ENCODE results near the gene ZNF700.
A peak's percentile ranks its signal among the peaks of the same experiment; 100 is the strongest.

ZNF700 gene

GRCh38 chr19:11963566-11964355, 38.9 kb downstream of the ZNF700 start:
- peaks cover 0 to 3% (median 0%) of the 10 kb centered on the region in 5 donors for H3K9me3 ChIP-seq (ENCODE audit: control insufficient read depth in 5 of 5, low read length in 5 of 5)
- H3K27me3 ChIP-seq (ENCODE audit: control insufficient read depth in 5 of 5, insufficient read depth in 4 of 5, low read length in 5 of 5), result no peaks in the 10 kb centered on the region
- H3K27ac ChIP-seq (ENCODE audit: low read depth, low read length), result peak overlapping the region; percentile 77
- H3K4me1 ChIP-seq (ENCODE audit: control insufficient read depth in 5 of 5, insufficient read depth in 5 of 5, low read length in 5 of 5), result peaks cover 6 to 24% (median 20%) of the 10 kb centered on the region in 5 donors
- H3K4me3 ChIP-seq (ENCODE audit: low read depth in 1 of 5, low read length in 5 of 5), result peak overlapping the region; percentile 94 to 99 (median 97)
- peak overlapping the region in 2 of 5 donors; percentile 35 to 78 for H3K9ac ChIP-seq (ENCODE audit: low read length in 5 of 5)
- H3K36me3 ChIP-seq (ENCODE audit: control insufficient read depth in 5 of 5, insufficient read depth in 5 of 5, low read length in 5 of 5), result no peaks in the 10 kb centered on the region

GRCh38 chr19:11964496-11964857, 39.6 kb downstream of the ZNF700 start:
- Histone ChIP-seq H3K27ac (ENCODE audit: low read depth, low read length) (peak overlapping the region; percentile 77), H3K36me3 (ENCODE audit: control insufficient read depth in 5 of 5, insufficient read depth in 5 of 5, low read length in 5 of 5) (no peaks in the 10 kb centered on the region), H3K9me3 (ENCODE audit: control insufficient read depth in 5 of 5, low read length in 5 of 5) (peaks cover 0 to 2% (median 0%) of the 10 kb centered on the region in 5 donors), H3K27me3 (ENCODE audit: control insufficient read depth in 5 of 5, insufficient read depth in 4 of 5, low read length in 5 of 5) (no peaks in the 10 kb centered on the region), H3K9ac (ENCODE audit: low read length in 5 of 5) (peak overlapping the region; percentile 35 to 78 (median 78)), H3K4me1 (ENCODE audit: control insufficient read depth in 5 of 5, insufficient read depth in 5 of 5, low read length in 5 of 5) (peaks cover 6 to 24% (median 20%) of the 10 kb centered on the region in 5 donors), H3K4me3 (ENCODE audit: low read depth in 1 of 5, low read length in 5 of 5) (peak overlapping the region; percentile 94 to 99 (median 97))

GRCh38 chr19:11964858-11965645, 40.1 kb downstream of the ZNF700 start, which contains the start of gene ZNF763:
TSS of gene ZNF763 (plus strand) at chr19:11965040. CDS start at chr19:11965209, 169 bp downstream.
- H3K4me3 ChIP-seq (ENCODE audit: low read depth in 1 of 5, low read length in 5 of 5), result peak within 1 kb of the TSS; percentile 94 to 99 (median 97)
- H3K27me3 ChIP-seq (ENCODE audit: control insufficient read depth in 5 of 5, insufficient read depth in 4 of 5, low read length in 5 of 5), result no peaks in the 10 kb centered on the region
- H3K4me1 ChIP-seq (ENCODE audit: control insufficient read depth in 5 of 5, insufficient read depth in 5 of 5, low read length in 5 of 5), result peaks cover 6 to 24% (median 20%) of the 10 kb centered on the region in 5 donors
- peak within 1 kb of the TSS; percentile 63 to 78 (median 78) for H3K9ac ChIP-seq (ENCODE audit: low read length in 5 of 5)
- peaks cover 0 to 2% (median 0%) of the 10 kb centered on the region in 5 donors for H3K36me3 ChIP-seq (ENCODE audit: control insufficient read depth in 5 of 5, insufficient read depth in 5 of 5, low read length in 5 of 5)
- H3K27ac ChIP-seq (ENCODE audit: low read depth, low read length), result peak within 1 kb of the TSS; percentile 77
- H3K9me3 ChIP-seq (ENCODE audit: control insufficient read depth in 5 of 5, low read length in 5 of 5), result no peaks in the 10 kb centered on the region

GRCh38 chr19:11970174-11970573, 45.3 kb downstream of the ZNF700 start:
- Histone ChIP-seq H3K9ac (ENCODE audit: low read length in 5 of 5) (no peak overlapping the region), H3K27me3 (ENCODE audit: control insufficient read depth in 5 of 5, insufficient read depth in 4 of 5, low read length in 5 of 5) (no peaks in the 10 kb centered on the region), H3K27ac (ENCODE audit: low read depth, low read length) (no peak overlapping the region), H3K4me3 (ENCODE audit: low read depth in 1 of 5, low read length in 5 of 5) (no peak overlapping the region), H3K9me3 (ENCODE audit: control insufficient read depth in 5 of 5, low read length in 5 of 5) (no peaks in the 10 kb centered on the region), H3K36me3 (ENCODE audit: control insufficient read depth in 5 of 5, insufficient read depth in 5 of 5, low read length in 5 of 5) (peaks cover 0 to 3% (median 0%) of the 10 kb centered on the region in 5 donors), H3K4me1 (ENCODE audit: control insufficient read depth in 5 of 5, insufficient read depth in 5 of 5, low read length in 5 of 5) (peaks cover 0 to 12% (median 6%) of the 10 kb centered on the region in 5 donors)

- no peak overlapping the region for H3K9ac ChIP-seq (ENCODE audit: low read length in 5 of 5)
- H3K36me3 ChIP-seq (ENCODE audit: control insufficient read depth in 5 of 5, insufficient read depth in 5 of 5, low read length in 5 of 5), result peaks cover 0 to 3% (median 0%) of the 10 kb centered on the region in 5 donors
- H3K4me3 ChIP-seq (ENCODE audit: low read depth in 1 of 5, low read length in 5 of 5), result no peak overlapping the region
- no peak overlapping the region for H3K27ac ChIP-seq (ENCODE audit: low read depth, low read length)
- H3K9me3 ChIP-seq (ENCODE audit: control insufficient read depth in 5 of 5, low read length in 5 of 5), result peaks cover 0 to 7% (median 5%) of the 10 kb centered on the region in 5 donors
- peaks cover 0 to 4% (median 0%) of the 10 kb centered on the region in 5 donors for H3K4me1 ChIP-seq (ENCODE audit: control insufficient read depth in 5 of 5, insufficient read depth in 5 of 5, low read length in 5 of 5)
- no peaks in the 10 kb centered on the region for H3K27me3 ChIP-seq (ENCODE audit: control insufficient read depth in 5 of 5, insufficient read depth in 4 of 5, low read length in 5 of 5)
Observed at GRCh38 chr19:11971041-11971440, 46.1 kb downstream of the ZNF700 start.

- H3K9ac ChIP-seq (ENCODE audit: low read length in 5 of 5), result no peak overlapping the region
- no peaks in the 10 kb centered on the region for H3K27me3 ChIP-seq (ENCODE audit: control insufficient read depth in 5 of 5, insufficient read depth in 4 of 5, low read length in 5 of 5)
- H3K36me3 ChIP-seq (ENCODE audit: control insufficient read depth in 5 of 5, insufficient read depth in 5 of 5, low read length in 5 of 5), result peaks cover 9 to 13% (median 12%) of the 10 kb centered on the region in 5 donors
- no peak overlapping the region for H3K4me3 ChIP-seq (ENCODE audit: low read depth in 1 of 5, low read length in 5 of 5)
- H3K27ac ChIP-seq (ENCODE audit: low read depth, low read length), result no peak overlapping the region
- peaks cover 0 to 4% (median 0%) of the 10 kb centered on the region in 5 donors for H3K4me1 ChIP-seq (ENCODE audit: control insufficient read depth in 5 of 5, insufficient read depth in 5 of 5, low read length in 5 of 5)
- H3K9me3 ChIP-seq (ENCODE audit: control insufficient read depth in 5 of 5, low read length in 5 of 5), result peaks cover 5 to 21% (median 14%) of the 10 kb centered on the region in 5 donors
Observed at GRCh38 chr19:11973019-11973810, 48.3 kb downstream of the ZNF700 start.

GRCh38 chr19:11978492-11979100, 53.7 kb downstream of the ZNF700 start:
- Histone ChIP-seq H3K36me3 (ENCODE audit: control insufficient read depth in 5 of 5, insufficient read depth in 5 of 5, low read length in 5 of 5) (peaks cover 20 to 28% (median 23%) of the 10 kb centered on the region in 5 donors), H3K9ac (ENCODE audit: low read length in 5 of 5) (no peak overlapping the region), H3K27me3 (ENCODE audit: control insufficient read depth in 5 of 5, insufficient read depth in 4 of 5, low read length in 5 of 5) (no peaks in the 10 kb centered on the region), H3K4me3 (ENCODE audit: low read depth in 1 of 5, low read length in 5 of 5) (peak overlapping the region; percentile 12 to 58 (median 52)), H3K27ac (ENCODE audit: low read depth, low read length) (no peak overlapping the region), H3K9me3 (ENCODE audit: control insufficient read depth in 5 of 5, low read length in 5 of 5) (peaks cover 41 to 63% (median 54%) of the 10 kb centered on the region in 5 donors), H3K4me1 (ENCODE audit: control insufficient read depth in 5 of 5, insufficient read depth in 5 of 5, low read length in 5 of 5) (peaks cover 0 to 5% (median 0%) of the 10 kb centered on the region in 5 donors)

GRCh38 chr19:11979527-11979926, 54.6 kb downstream of the ZNF700 start:
- H3K27ac ChIP-seq (ENCODE audit: low read depth, low read length), result no peak overlapping the region
- peaks cover 0 to 5% (median 0%) of the 10 kb centered on the region in 5 donors for H3K4me1 ChIP-seq (ENCODE audit: control insufficient read depth in 5 of 5, insufficient read depth in 5 of 5, low read length in 5 of 5)
- H3K27me3 ChIP-seq (ENCODE audit: control insufficient read depth in 5 of 5, insufficient read depth in 4 of 5, low read length in 5 of 5), result no peaks in the 10 kb centered on the region
- peaks cover 41 to 63% (median 54%) of the 10 kb centered on the region in 5 donors for H3K9me3 ChIP-seq (ENCODE audit: control insufficient read depth in 5 of 5, low read length in 5 of 5)
- H3K4me3 ChIP-seq (ENCODE audit: low read depth in 1 of 5, low read length in 5 of 5), result peak overlapping the region; percentile 12 to 58 (median 52)
- H3K36me3 ChIP-seq (ENCODE audit: control insufficient read depth in 5 of 5, insufficient read depth in 5 of 5, low read length in 5 of 5), result peaks cover 20 to 28% (median 23%) of the 10 kb centered on the region in 5 donors
- no peak overlapping the region for H3K9ac ChIP-seq (ENCODE audit: low read length in 5 of 5)

- peaks cover 17 to 22% (median 19%) of the 10 kb centered on the region in 5 donors for H3K36me3 ChIP-seq (ENCODE audit: control insufficient read depth in 5 of 5, insufficient read depth in 5 of 5, low read length in 5 of 5)
- no peaks in the 10 kb centered on the region for H3K27me3 ChIP-seq (ENCODE audit: control insufficient read depth in 5 of 5, insufficient read depth in 4 of 5, low read length in 5 of 5)
- no peak overlapping the region for H3K27ac ChIP-seq (ENCODE audit: low read depth, low read length)
- peaks cover under 1 to 5% (median 4%) of the 10 kb centered on the region in 5 donors for H3K4me1 ChIP-seq (ENCODE audit: control insufficient read depth in 5 of 5, insufficient read depth in 5 of 5, low read length in 5 of 5)
- no peak overlapping the region for H3K4me3 ChIP-seq (ENCODE audit: low read depth in 1 of 5, low read length in 5 of 5)
- peak overlapping the region in 1 of 5 donors; percentile 48 for H3K9ac ChIP-seq (ENCODE audit: low read length in 5 of 5)
- peaks cover 41 to 52% (median 49%) of the 10 kb centered on the region in 5 donors for H3K9me3 ChIP-seq (ENCODE audit: control insufficient read depth in 5 of 5, low read length in 5 of 5)
Observed at GRCh38 chr19:11982526-11982925, 57.6 kb downstream of the ZNF700 start.

Measured in subcutaneous abdominal adipose tissue (tissue), 5 donors.